ENCODE results near the gene LARGE1.

- no peak for TF ChIP-seq CTCF (IDR thresholded peaks at IDR 0.05 in 8 of 11, conservative IDR thresholded peaks at IDR 0.05 in 3 of 11)
- TF ChIP-seq POLR2AphosphoS5 (IDR thresholded peaks at IDR 0.05): no peak
- TF ChIP-seq POLR2A (IDR thresholded peaks at IDR 0.05): no peak
Observed at GRCh38 chr22:33524511-33525260, 395.6 kb downstream of the LARGE1 start.
